ENCODE results near the gene ZDHHC21. TPM values are rescaled to one million over a fixed set of nuclear protein-coding genes. Genes with fewer than 3 reads are reported as not detected.
A peak's percentile ranks its signal among the peaks of the same experiment; 100 is the strongest.

Gene ZDHHC21
- total and polyA plus RNA-seq, 3 donors from 2014 or later = 6.2 to 16.7 (median 16.1) TPM

DNA sequence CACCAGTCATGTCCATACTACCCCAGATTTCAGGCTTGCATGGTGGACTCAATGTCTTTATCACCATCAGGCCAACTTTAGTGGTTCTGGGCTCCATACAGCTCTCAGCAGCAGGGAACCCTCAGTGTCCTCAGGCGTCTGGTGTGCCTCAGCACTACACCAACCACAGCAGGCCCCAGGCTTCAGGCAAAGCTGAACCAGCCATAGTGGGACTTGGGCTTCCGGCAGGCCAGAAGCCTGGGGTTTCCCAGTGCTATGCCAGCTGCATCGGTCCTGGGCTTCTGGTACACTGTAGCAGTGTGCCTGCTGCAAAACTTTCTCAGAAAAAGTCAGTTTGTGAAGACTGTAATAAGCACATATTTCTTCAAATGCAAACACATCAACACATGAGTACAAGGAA, 11.0 kb upstream of the ZDHHC21 start:
- H3K4me1 ChIP-seq = no peaks in the 10 kb centered on the region
- no peak for DNase-seq

DNA sequence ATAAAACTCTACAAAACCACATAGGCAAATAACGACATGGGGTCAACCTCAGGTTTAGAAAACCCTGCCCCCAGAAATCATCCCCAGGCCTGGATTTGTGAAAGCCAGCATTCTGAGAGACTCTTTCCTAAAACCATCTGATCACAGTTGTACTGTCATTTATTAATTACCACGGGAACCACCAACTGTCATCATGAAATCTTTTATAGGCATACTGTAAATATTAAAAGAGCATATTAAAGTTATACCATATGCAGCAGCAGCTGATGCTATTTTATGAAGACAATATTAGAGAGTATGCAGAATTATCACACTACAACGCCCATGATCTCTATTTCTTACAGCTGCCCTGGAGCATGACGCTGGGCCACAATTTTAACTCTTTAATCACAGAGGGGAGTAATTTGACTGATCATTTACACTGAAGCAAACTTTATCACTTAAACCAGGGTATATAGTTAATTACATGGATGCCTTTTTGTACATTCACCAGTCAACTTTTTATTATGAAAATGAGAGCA, 9.0 kb upstream of the ZDHHC21 start:
- no peak overlapping the region for H3K4me3 ChIP-seq
- TF ChIP-seq POLR2A (IDR thresholded peaks at IDR 0.05) = no peak
- TF ChIP-seq, protein P1, sequence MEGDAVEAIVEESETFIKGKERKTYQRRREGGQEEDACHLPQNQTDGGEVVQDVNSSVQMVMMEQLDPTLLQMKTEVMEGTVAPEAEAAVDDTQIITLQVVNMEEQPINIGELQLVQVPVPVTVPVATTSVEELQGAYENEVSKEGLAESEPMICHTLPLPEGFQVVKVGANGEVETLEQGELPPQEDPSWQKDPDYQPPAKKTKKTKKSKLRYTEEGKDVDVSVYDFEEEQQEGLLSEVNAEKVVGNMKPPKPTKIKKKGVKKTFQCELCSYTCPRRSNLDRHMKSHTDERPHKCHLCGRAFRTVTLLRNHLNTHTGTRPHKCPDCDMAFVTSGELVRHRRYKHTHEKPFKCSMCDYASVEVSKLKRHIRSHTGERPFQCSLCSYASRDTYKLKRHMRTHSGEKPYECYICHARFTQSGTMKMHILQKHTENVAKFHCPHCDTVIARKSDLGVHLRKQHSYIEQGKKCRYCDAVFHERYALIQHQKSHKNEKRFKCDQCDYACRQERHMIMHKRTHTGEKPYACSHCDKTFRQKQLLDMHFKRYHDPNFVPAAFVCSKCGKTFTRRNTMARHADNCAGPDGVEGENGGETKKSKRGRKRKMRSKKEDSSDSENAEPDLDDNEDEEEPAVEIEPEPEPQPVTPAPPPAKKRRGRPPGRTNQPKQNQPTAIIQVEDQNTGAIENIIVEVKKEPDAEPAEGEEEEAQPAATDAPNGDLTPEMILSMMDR (IDR thresholded peaks at IDR 0.05) = no peak
- intact Hi-C loops (cut with DNase I; ENCODE audit: low total_unique reads) = no loop called here
- WGBS, 2 donors = 47 to 60% methylated on average over 4 of the region's 4 CpGs
- H3K27me3 ChIP-seq = no peaks in the 10 kb centered on the region
- DNase-seq = no peak
- H3K4me1 ChIP-seq = no peaks in the 10 kb centered on the region
- H3K9me3 ChIP-seq = no peaks in the 10 kb centered on the region
- no peaks in the 10 kb centered on the region for H3K36me3 ChIP-seq (ENCODE audit: low read depth, missing control alignments)
- H3K27ac ChIP-seq = no peak overlapping the region

More for the DNA sequence above, 11.0 kb upstream of the ZDHHC21 start:
- Histone ChIP-seq H3K27me3 (no peaks in the 10 kb centered on the region), H3K9me3 (no peaks in the 10 kb centered on the region), H3K27ac (no peak overlapping the region), H3K4me3 (no peak overlapping the region), H3K36me3 (ENCODE audit: low read depth, missing control alignments) (no peaks in the 10 kb centered on the region)
- WGBS, 2 donors = 96 to 100% methylated on average over 3 of the region's 3 CpGs
- intact Hi-C loops (cut with DNase I; ENCODE audit: low total_unique reads) = no loop called here
- TF ChIP-seq POLR2A (IDR thresholded peaks at IDR 0.05) = no peak
- TF ChIP-seq, protein P1 (IDR thresholded peaks at IDR 0.05) = no peak

DNA sequence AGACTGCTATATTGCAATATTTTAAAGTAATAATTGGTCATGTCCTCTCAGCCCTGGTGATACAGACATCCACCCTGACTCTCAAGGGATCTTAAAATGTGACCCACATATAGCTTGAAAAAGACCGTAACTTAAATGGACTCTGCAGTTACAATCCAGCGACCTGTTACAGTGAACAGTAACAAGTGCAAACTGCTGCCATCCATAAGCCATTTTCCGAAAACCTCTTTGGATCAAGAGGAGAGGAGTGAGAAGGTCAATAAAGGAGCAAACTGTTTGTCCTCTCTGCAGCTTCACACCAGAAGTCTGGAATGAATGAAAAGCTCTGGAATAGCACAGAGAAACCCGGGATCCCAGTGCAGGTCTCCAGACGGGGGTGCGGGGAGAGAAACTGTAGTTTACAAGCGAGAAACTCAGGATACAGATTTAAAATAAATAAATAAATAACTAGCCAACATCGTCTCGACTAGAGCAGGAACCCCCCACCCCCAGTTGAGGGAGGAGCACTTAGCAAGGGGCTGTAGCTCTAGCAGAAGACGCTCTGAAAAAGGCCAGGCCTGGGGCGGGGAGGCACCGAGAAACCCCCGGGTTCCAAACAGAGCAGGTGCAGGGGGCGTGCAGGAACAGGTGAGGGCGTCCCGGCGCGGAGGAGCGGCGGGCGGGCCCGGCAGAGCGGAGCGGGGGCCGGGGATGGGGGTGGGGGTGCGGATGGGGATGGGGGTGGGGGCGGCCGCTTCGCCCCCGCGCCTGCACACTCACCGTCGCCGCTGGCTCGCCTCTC, 572 bp downstream of the ZDHHC21 start:
- TF ChIP-seq, protein P1 (IDR thresholded peaks at IDR 0.05) = no peak
- no peak for TF ChIP-seq POLR2A (IDR thresholded peaks at IDR 0.05)
- intact Hi-C loops (cut with DNase I; ENCODE audit: low total_unique reads) = no loop called here
- Histone ChIP-seq H3K4me3 (peak overlapping the region; percentile 82 to 83), H3K27me3 (no peaks in the 10 kb centered on the region), H3K4me1 (no peaks in the 10 kb centered on the region), H3K36me3 (ENCODE audit: low read depth, missing control alignments) (no peaks in the 10 kb centered on the region), H3K27ac (peak overlapping the region; percentile 50 to 68), H3K9me3 (no peaks in the 10 kb centered on the region)
- WGBS, 2 donors = 1 to 4% methylated on average over 10 to 35 of the region's 35 CpGs
- peak; percentile 21 for DNase-seq

DNA sequence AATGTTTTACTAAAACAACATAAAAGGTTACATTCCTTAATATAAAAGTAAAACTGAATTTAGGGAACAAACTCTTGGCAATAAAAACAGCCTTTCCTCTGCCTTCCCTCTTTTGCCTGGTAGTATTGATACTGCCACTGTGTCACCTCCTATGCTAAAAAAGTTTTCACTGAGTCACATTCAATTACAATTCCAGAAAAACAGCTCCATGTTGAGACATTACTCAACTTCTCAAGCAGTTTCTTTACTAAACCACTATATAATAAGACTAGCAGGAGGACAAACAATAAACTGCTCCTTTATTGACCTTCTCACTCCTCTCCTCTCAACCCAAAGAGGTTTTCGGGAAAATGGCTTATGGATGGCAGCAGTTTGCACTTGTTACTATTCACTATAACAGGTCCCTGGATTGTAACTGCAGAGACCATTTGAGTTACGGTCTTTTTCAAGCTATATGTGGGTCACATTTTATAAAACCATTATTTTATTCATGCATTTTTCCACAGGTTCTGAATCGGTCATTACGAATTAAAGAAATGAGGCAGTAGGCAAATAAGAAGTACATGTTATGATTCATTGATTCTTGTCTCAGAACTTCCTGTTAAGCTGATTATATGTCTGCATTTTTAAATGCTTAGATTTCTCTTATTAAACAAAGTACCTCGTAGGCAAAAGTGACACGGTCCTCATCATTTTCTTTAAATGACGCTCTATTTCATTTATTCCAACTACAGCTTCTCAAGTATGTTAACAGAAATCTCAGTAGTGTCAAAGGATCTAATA, 2.1 kb downstream of the ZDHHC21 start:
- intact Hi-C loops (cut with DNase I; ENCODE audit: low total_unique reads) = no loop called here
- no peak overlapping the region for H3K4me3 ChIP-seq
- H3K27me3 ChIP-seq = no peaks in the 10 kb centered on the region
- H3K27ac ChIP-seq = no peak overlapping the region
- H3K9me3 ChIP-seq = no peaks in the 10 kb centered on the region
- no peaks in the 10 kb centered on the region for H3K4me1 ChIP-seq
- 71 to 82% methylated on average over 7 of the region's 7 CpGs for WGBS, 2 donors
- no peaks in the 10 kb centered on the region for H3K36me3 ChIP-seq (ENCODE audit: low read depth, missing control alignments)
- DNase-seq = no peak
- TF ChIP-seq, protein P1 (IDR thresholded peaks at IDR 0.05) = no peak
- TF ChIP-seq POLR2A (IDR thresholded peaks at IDR 0.05) = no peak

All from testis (tissue), 3 donors.